Activated naive CD8-positive, alpha-beta T cell treated with anti-CD3 and anti-CD28 coated beads, Interleukin-2, amount 10 ng/mL, durations not matched to agents 7 days and 5 days (primary cell): ENCODE results near the gene CDKN2AIPNL. TPM values are rescaled to one million over a fixed set of nuclear protein-coding genes. Genes with fewer than 3 reads are reported as not detected.

ENCODE experiments used
- ATAC-seq: fragments of 150-1000 bp; cut with Tn5 transposase; one replicate; pipeline ENCODE4 v1.10.0; 2021; ENCODE audit warnings: low read depth, moderate library complexity
- POLR2A ChIA-PET: fragments of 350-600 bp; sonication (Branson Sonifier 250); formaldehyde crosslinking; loops from one replicate; lab custom pipeline; 2021; ENCODE audit warnings: antibody characterized with exemption; lab: Charles Lee
- DNase-seq: peaks from one replicate; pipeline ENCODE4 v3.0.0; 2021
- H3K27ac Mint-ChIP-seq: one replicate; pipeline ENCODE4 v1.8.0; 2022; ENCODE audit warnings: mild to moderate bottlenecking, mixed read lengths
- H3K27me3 Mint-ChIP-seq: one replicate; pipeline ENCODE4 v1.8.0; 2022; ENCODE audit warnings: mild to moderate bottlenecking, moderate library complexity, mixed read lengths
- H3K36me3 Mint-ChIP-seq: one replicate; pipeline ENCODE4 v1.8.0; 2021; ENCODE audit warnings: mild to moderate bottlenecking, mixed read lengths
- H3K4me1 Mint-ChIP-seq: one replicate; pipeline ENCODE4 v1.8.0; 2021; ENCODE audit warnings: mixed read lengths
- H3K4me3 Mint-ChIP-seq: one replicate; pipeline ENCODE4 v1.8.0; 2022; ENCODE audit warnings: mild to moderate bottlenecking, moderate library complexity, mixed read lengths
- H3K9me3 Mint-ChIP-seq: one replicate; pipeline ENCODE4 v1.8.0; 2021; ENCODE audit warnings: mixed read lengths
- total RNA-seq, 2 experiments: library from RNA; stranded (reverse); gene quantifications; one replicate each; pipeline ENCODE4 v1.2.3, GENCODE V29; 2021

The CDKN2AIPNL gene
- total RNA-seq, 2 experiments from 2014 or later, result 22.3 to 23.4 TPM

DNA sequence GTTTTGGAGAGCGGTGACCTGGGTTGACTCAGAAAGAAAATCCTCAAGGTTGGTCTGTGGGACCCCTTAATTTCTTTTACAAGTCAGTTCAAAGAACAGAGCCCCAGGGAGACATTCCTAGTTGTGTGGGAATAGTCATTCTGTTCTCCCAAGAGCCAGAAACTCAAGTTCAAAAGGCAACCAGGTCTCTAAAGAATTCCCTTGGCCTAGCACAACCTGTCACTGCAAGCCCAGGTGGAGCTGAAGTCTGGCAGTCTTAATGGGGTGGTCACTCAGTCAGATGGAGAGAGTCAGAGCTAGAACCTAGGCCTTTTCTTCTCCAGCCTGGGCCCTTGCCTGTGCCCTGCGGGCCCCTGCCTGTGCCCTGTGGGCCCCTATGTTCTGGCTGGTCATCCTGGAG, 37.5 kb upstream of the CDKN2AIPNL start:
- peaks cover 10% of the 10 kb centered on the region for H3K4me1 Mint-ChIP-seq
- no peak overlapping the region for H3K27ac Mint-ChIP-seq
- ATAC-seq (no peak), DNase-seq (no peak)
- no peaks in the 10 kb centered on the region for H3K9me3 Mint-ChIP-seq
- POLR2A ChIA-PET, result interaction anchor here (0.8 kb wide), 1 partner anchor 12 kb away, joined by 4 read pairs; no protein-coding TSS in a partner anchor
- no peak overlapping the region for H3K4me3 Mint-ChIP-seq
- H3K27me3 Mint-ChIP-seq, result peaks cover 2% of the 10 kb centered on the region
- no peaks in the 10 kb centered on the region for H3K36me3 Mint-ChIP-seq

DNA sequence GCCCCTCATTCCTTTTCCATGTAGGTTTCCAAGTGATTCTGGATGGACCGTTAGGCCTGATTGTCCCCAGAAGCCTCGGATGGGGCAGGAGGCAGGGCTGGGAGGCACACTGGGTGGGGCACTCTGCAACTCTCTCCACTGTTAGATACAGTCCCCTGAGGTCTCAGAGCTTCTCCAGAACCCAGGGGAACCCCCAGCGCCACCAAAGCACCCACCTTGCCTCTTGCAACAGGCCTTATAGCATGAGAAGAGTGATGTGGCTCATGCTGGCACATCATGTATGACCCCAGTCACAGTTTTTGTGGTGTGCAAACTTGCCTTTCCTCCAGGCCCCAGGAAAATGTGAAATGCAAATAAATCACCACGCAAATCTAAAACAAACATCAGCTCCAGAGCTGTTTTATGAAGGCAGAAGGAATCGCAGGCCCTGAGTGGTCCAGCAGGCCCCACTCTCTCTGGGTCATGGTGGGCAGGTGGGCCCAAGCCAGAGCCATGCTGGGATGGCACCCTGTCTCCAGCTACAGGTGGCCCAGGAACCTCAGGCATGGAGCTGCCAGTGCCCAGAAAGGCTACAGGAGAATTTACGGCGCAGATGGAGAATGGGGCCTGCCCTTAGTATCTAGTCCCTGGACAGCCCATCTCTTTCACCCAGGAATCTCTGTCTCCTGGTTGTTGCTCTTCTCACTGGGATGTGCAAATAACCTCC, 36.3 kb upstream of the CDKN2AIPNL start:
- Mint-ChIP-seq H3K9me3 (no peaks in the 10 kb centered on the region), H3K4me1 (peaks cover 10% of the 10 kb centered on the region), H3K27me3 (no peaks in the 10 kb centered on the region), H3K36me3 (no peaks in the 10 kb centered on the region), H3K27ac (no peak overlapping the region), H3K4me3 (no peak overlapping the region)
- ATAC-seq (no peak), DNase-seq (no peak)
- POLR2A ChIA-PET, result interaction anchor here (0.8 kb wide), 1 partner anchor 11 kb away, joined by 4 read pairs; no protein-coding TSS in a partner anchor

DNA sequence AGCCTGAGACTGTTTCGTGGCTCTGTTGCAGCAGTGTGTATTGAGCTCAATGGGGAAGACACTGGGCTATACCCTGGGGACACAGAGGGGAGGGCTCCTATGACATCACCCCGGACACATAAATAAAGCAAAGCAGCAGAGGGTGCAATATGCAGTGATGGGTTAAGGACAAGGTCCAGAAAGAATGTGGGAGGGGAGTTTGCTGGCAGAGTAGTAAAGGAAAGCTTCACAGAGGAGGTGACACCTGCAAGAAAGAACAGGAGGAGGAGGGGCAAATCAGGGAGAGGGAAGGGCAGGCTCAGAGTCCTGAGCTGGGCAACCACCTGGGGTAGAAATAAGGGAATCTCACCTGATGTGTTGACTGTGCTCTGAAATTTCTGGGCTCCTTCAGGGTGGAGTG, 35.3 kb upstream of the CDKN2AIPNL start:
- no peak for DNase-seq
- Mint-ChIP-seq H3K9me3 (no peaks in the 10 kb centered on the region), H3K27ac (no peak overlapping the region), H3K27me3 (no peaks in the 10 kb centered on the region), H3K36me3 (no peaks in the 10 kb centered on the region), H3K4me1 (peaks cover 10% of the 10 kb centered on the region), H3K4me3 (no peak overlapping the region)
- POLR2A ChIA-PET, result no interaction called here
- ATAC-seq, result no peak

DNA sequence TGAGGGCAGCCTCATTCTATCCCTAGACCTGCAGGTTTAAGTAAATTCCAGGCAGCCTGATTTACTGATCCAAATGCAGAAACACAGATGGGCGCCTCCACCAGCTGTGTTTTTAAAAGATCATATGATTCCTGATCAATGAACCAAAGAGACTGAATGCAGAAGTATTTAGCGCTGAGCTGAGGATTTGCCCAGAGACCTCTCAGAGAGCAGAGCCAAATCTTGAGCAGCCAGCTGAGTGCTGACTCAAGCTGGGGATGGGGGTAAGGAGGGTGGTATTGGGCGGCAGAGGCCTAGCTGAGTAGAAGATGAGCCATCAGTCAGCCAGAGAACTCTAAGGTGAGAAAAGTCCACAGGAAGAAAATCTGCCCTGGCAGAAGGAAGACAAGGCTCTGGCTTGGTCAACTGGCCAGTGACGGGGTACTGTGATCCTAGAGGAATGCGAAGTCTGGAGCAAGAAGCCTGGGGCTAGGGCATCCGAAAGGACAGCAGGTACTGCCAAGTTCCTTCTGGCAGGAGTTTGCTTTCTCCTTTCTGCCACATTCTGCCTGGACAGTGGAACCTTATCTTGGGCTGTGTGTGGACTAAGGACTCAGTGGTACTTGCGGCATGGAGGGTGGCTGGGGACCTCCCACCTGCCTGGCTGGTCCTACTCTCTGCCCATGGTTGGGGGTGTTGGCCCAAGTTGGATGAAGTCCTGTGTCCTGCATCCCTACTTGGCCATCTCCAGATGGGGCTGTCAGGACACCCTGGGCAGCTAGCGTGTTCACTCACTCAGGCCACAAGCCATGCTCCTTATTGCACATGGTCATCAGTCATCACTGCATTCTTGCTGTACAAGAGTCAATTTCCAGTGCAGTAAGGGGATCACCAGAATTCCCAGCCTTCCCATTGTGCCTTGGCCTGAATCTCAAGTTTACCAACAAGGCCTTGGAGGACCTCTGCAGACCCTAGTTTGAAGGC, 34.5 kb upstream of the CDKN2AIPNL start:
- no peak overlapping the region for H3K4me3 Mint-ChIP-seq
- DNase-seq, result no peak
- ATAC-seq, result no peak
- POLR2A ChIA-PET, result no interaction called here
- H3K27me3 Mint-ChIP-seq, result no peaks in the 10 kb centered on the region
- H3K36me3 Mint-ChIP-seq, result no peaks in the 10 kb centered on the region
- no peak overlapping the region for H3K27ac Mint-ChIP-seq
- no peaks in the 10 kb centered on the region for H3K9me3 Mint-ChIP-seq
- H3K4me1 Mint-ChIP-seq, result peaks cover 10% of the 10 kb centered on the region

DNA sequence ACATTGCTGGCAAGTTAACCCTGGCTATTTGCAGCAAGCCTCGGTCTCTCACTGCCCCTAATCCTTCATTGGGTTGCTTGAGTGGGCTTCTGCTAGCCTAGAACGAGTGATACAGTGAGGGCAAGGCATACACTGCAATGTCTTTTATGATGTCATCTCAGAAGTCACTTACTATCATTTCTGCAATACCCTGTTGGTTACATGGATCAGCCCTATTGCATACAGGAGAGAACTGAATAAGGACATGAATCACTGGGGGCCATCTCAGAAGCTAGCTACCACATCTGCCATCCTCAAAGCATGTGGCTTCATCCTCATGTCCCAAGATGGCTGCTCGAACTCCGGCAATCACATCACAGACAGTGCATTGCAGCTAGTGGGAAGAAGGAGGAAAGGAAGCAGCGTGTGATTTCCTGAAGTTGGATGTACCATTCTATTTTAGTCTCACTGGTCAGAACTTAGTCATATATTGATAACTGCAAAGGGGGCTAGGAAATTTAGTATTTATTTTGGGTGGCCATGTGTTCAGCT, 33.3 kb upstream of the CDKN2AIPNL start:
- Mint-ChIP-seq H3K27me3 (peaks cover under 1% of the 10 kb centered on the region), H3K36me3 (no peaks in the 10 kb centered on the region), H3K9me3 (no peaks in the 10 kb centered on the region), H3K4me3 (no peak overlapping the region), H3K27ac (no peak overlapping the region), H3K4me1 (peaks cover 8% of the 10 kb centered on the region)
- POLR2A ChIA-PET, result no interaction called here
- DNase-seq (no peak), ATAC-seq (no peak)

DNA sequence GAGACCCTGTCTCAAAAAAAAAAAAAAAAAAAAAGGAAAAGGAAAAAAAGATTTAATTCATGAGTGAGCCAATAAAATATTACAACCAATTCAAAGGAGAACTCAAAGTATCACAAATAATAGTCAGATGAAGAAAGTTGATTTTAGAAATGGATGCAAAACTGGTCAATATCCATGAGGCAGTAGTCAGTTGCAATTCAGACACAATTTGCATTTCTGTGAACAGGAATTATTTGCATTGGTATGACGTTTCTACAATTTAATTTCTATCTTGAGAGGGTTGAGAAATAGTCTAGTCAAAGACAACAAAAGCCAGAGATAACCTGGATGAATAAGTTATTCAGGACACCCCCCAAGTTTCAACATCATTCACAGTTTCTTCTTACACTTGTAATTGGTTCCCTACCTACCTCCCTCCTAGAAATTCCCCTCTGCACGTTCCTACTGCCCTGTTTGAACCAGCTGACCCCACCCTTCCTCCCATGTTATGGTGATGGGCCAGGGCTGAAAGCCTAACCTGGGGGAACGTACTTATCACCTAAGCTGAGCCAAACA, 28.6 kb upstream of the CDKN2AIPNL start:
- H3K36me3 Mint-ChIP-seq, result no peaks in the 10 kb centered on the region
- H3K27me3 Mint-ChIP-seq, result peaks cover 5% of the 10 kb centered on the region
- no peak overlapping the region for H3K27ac Mint-ChIP-seq
- H3K4me3 Mint-ChIP-seq, result no peak overlapping the region
- POLR2A ChIA-PET, result no interaction called here
- H3K4me1 Mint-ChIP-seq, result peaks cover 19% of the 10 kb centered on the region
- ATAC-seq (no peak), DNase-seq (no peak)
- no peaks in the 10 kb centered on the region for H3K9me3 Mint-ChIP-seq

DNA sequence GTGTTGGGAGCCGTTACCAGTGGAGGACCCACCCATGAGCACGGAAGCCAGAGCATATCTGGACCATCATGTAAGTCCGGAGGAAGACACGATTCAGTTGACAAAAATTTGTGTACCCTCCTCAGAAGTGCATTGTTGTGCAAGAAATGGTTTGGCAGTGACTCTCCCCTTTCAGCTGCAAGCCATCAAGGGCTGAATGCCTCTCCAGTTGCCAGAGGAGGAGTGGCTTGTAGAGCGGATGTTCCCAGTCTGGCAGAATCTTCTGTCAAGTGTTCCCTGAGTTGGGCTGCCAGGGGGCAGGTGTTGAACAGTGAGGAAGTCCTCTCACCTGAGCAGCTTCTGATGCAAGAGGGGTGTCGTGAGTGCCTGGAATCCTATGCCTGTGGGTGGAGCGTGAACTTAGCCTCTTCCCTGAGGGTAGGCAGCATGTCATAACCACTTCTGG, 27.6 kb upstream of the CDKN2AIPNL start:
- POLR2A ChIA-PET, result interaction anchor here (1.1 kb wide), 1 partner anchor 27 kb away, joined by 3 read pairs; no protein-coding TSS in a partner anchor
- no peaks in the 10 kb centered on the region for H3K9me3 Mint-ChIP-seq
- no peak overlapping the region for H3K4me3 Mint-ChIP-seq
- no peak for DNase-seq
- H3K4me1 Mint-ChIP-seq, result peaks cover 18% of the 10 kb centered on the region
- peaks cover 5% of the 10 kb centered on the region for H3K27me3 Mint-ChIP-seq
- H3K27ac Mint-ChIP-seq, result no peak overlapping the region
- H3K36me3 Mint-ChIP-seq, result no peaks in the 10 kb centered on the region
- no peak for ATAC-seq

DNA sequence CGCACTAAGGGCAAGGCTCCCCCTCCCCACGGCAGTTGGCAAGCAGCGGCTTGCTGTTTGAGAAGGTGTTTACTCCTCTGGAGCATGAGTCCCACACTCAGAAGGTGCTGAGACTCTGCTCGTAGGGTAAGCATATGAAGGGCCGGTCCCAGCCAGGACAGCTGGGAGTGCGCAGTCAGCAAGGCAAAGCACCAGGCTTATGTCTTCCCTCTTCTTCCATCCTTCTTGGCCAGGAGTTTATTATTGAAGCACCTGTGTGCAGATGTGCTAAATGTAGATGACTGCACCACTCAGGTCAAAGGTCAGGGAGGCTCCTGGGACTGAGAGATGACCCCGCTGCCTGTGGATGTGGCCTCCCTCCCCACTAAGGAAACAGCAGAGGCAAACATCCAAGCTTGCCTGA, 27.0 kb upstream of the CDKN2AIPNL start:
- no peak overlapping the region for H3K27ac Mint-ChIP-seq
- H3K36me3 Mint-ChIP-seq, result no peaks in the 10 kb centered on the region
- POLR2A ChIA-PET, result interaction anchor here (1.1 kb wide), 1 partner anchor 27 kb away, joined by 3 read pairs; no protein-coding TSS in a partner anchor
- peaks cover 18% of the 10 kb centered on the region for H3K4me1 Mint-ChIP-seq
- ATAC-seq (no peak), DNase-seq (no peak)
- peaks cover 5% of the 10 kb centered on the region for H3K27me3 Mint-ChIP-seq
- no peak overlapping the region for H3K4me3 Mint-ChIP-seq
- no peaks in the 10 kb centered on the region for H3K9me3 Mint-ChIP-seq

DNA sequence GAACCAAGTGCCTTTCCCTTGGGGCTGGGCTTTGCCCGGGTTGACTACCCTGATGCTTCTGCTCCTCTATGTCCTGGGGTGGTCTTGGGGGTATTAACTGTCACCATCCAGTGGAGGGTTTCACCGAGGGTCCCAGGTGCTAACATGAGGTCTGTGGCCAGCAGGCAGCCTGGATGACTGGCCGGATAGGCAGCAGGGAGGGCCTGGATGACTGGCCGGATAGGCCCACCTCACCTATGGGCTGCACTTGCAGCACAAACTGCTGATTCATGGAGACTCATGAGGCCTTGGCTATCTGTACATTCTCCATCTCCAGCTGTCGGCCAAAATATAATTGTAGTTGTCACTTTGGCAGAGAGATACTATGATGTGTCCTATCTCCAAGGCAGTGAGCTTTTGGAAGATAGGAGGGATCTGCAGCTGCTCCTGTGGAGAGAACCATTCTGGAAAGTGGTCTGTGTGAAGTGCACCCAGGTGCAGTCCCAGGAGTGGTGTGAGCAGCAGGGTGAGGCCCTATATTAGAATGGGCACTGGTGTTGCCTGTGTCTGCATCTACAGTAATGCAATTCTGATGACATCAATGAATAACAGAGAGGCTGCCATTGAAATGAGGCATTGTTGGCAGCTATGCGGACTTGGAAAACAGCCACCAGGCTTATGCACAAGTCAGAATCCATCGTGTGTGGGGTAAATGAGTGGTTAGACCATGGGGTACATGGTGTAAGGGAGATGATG, 26.3 kb upstream of the CDKN2AIPNL start:
- POLR2A ChIA-PET, result interaction anchor here (1.7 to 2.0 kb wide), 3 partner anchors 28 to 88 kb away, joined by 6 to 21 read pairs (median 11); partner anchors contain the start of gene JADE2
- H3K9me3 Mint-ChIP-seq, result no peaks in the 10 kb centered on the region
- no peak for DNase-seq
- peaks cover 5% of the 10 kb centered on the region for H3K27me3 Mint-ChIP-seq
- no peaks in the 10 kb centered on the region for H3K36me3 Mint-ChIP-seq
- H3K4me3 Mint-ChIP-seq, result no peak overlapping the region
- no peak overlapping the region for H3K27ac Mint-ChIP-seq
- ATAC-seq, result no peak
- peaks cover 18% of the 10 kb centered on the region for H3K4me1 Mint-ChIP-seq

DNA sequence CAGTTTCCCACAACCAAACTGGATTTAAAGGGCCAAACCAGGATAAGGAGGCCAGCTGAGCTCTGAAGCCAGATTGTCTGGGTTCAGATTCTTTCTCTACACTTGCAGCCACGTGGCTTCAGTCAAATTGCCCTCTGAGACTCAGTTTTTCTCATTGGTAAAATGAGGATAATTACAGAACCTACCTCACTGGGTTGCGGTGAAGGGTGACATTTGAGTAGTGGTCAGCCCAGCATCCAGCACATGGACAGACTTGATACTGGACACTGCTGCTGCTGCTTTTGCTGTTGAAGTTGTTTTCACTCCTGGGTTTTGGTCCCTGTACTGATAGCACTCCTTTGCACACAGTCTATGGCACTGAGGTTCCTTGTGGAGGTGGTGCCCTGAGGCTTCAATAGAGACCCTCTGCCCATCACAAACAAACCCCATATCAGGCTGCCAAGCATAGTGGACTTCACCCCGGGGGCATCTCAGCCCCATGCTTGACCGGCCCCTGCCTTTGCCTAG, 25.7 kb upstream of the CDKN2AIPNL start:
- POLR2A ChIA-PET, result interaction anchor here (0.9 to 2.0 kb wide), 7 partner anchors 11 to 96 kb away, joined by 3 to 21 read pairs (median 6); partner anchors contain the start of genes CDKN2AIPNL and JADE2
- DNase-seq, result no peak
- peaks cover 22% of the 10 kb centered on the region for H3K4me1 Mint-ChIP-seq
- no peak overlapping the region for H3K4me3 Mint-ChIP-seq
- peaks cover 5% of the 10 kb centered on the region for H3K27me3 Mint-ChIP-seq
- ATAC-seq, result no peak
- no peaks in the 10 kb centered on the region for H3K36me3 Mint-ChIP-seq
- H3K27ac Mint-ChIP-seq, result peak overlapping the region; percentile 81
- no peaks in the 10 kb centered on the region for H3K9me3 Mint-ChIP-seq

DNA sequence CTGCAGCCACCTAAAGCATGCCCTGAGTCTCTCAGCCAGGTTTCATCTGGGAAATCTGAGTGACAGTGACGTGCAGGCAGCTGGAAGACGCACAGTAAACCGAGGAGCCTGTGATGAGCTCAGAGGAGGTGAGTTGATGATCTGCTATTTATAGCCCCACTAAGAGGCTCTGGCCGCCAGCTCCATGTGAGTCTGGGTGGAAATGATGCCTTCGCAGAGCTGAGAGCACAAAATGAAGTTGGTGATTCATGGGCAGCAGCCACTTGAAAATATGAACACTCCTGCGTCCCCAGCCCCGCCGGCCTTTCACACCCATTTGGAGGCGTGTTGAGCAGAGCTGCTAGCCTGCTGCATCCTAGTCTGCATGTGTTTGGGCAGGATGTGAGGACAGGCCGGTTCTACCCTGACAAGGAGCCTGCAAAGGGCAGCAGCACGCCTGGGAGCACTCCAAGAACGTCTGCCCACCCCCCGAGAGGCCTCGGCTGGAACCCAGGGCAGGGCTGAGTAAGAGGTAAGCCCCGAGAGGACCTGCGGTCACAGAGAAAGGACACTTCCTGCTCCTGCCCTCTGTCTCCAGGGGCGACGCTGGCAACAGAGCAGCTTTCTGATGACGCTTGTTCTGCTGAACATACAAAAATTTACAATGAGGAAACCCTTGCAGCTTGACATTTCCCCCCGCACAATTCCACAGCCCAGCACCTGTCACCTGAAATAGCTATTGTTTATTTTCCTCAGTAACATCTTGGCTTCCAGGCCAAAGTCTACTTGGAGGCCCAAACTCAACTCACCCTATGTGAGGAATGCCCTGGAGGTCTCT, 25.1 kb upstream of the CDKN2AIPNL start:
- ATAC-seq (peak; percentile 92), DNase-seq (peak; percentile 68)
- Mint-ChIP-seq H3K27ac (peak overlapping the region; percentile 81), H3K4me3 (peak overlapping the region; percentile 60), H3K36me3 (no peaks in the 10 kb centered on the region), H3K9me3 (no peaks in the 10 kb centered on the region), H3K4me1 (peaks cover 22% of the 10 kb centered on the region), H3K27me3 (peaks cover 5% of the 10 kb centered on the region)
- POLR2A ChIA-PET, result interaction anchor here (0.6 to 2.0 kb wide), 8 partner anchors 12 to 272 kb away, joined by 3 to 21 read pairs (median 5); partner anchors contain the start of genes CDKN2AIPNL and JADE2
